Esophagus muscularis mucosa (tissue), 4 donors: ENCODE data around the gene CASP9. TPM values are rescaled to one million over a fixed set of nuclear protein-coding genes. Genes with fewer than 3 reads are reported as not detected.

Experiments
- DNase-seq: peaks from one replicate; pipeline ENCODE4 v3.0.0-alpha.2; 2017; ENCODE audit errors: extremely low spot score
- H3K27ac ChIP-seq, 4 donors: fragments of 200-600 bp; sonication (generic); replicated peaks in 1 of 4; 1 replicate in 3 of 4; 2 replicates in 1 of 4; pipeline ENCODE4 v1.5.1; 2016 to 2019; ENCODE audit warnings: mild to moderate bottlenecking in 1 of 4
- H3K27me3 ChIP-seq, 4 donors: fragments of 200-600 bp; sonication (generic); one replicate each; pipeline versions ENCODE4 v1.5.1 to v1.6.0; 2016 to 2019
- H3K36me3 ChIP-seq, 4 donors: fragments of 200-600 bp; sonication (generic); one replicate each; pipeline ENCODE4 v1.5.1; 2016 to 2019
- H3K4me1 ChIP-seq, 4 donors: fragments of 200-600 bp; sonication (generic); one replicate each; pipeline ENCODE4 v1.5.1; 2016 to 2019
- H3K4me3 ChIP-seq, 4 donors: fragments of 200-600 bp; sonication (generic); 1 replicate in 2 of 4; 2 replicates in 2 of 4; pipeline ENCODE4 v1.5.1; 2016 to 2019; ENCODE audit warnings: mild to moderate bottlenecking in 4 of 4, moderate library complexity in 1 of 4
- H3K9me3 ChIP-seq, 4 donors: fragments of 200-600 bp; sonication (generic); 1 replicate in 3 of 4; 2 replicates in 1 of 4; pipeline ENCODE4 v1.5.1; 2016 to 2019
- CTCF ChIP-seq, 3 experiments: fragments of 200-600 bp in 2 of 3; fragments of 450-650 bp in 1 of 3; sonication (generic) in 2 of 3; IDR thresholded peaks; one replicate each; pipeline ENCODE4 v1.5.1; 2017 to 2019; ENCODE audit warnings: antibody characterized with exemption in 3 of 3, mild to moderate bottlenecking in 2 of 3, moderate library complexity in 1 of 3
- EP300 ChIP-seq: sonication (generic); formaldehyde crosslinking; IDR thresholded peaks from one replicate; pipeline ENCODE4 v1.6.1; 2017; ENCODE audit warnings: antibody characterized with exemption
- POLR2A ChIP-seq: fragments of 450-650 bp; IDR thresholded peaks from one replicate; pipeline ENCODE4 v1.6.1; 2017; ENCODE audit warnings: antibody characterized with exemption, moderate library complexity, mild to moderate bottlenecking, low read depth
- POLR2AphosphoS5 ChIP-seq, 2 donors: sonication (generic); formaldehyde crosslinking; IDR thresholded peaks; one replicate each; pipeline ENCODE4 v1.6.1; 2017; ENCODE audit warnings: antibody characterized with exemption in 2 of 2
- WGBS: methylation state at CpG from one replicate; pipeline ENCODE4 v1.1.5; 2018; 5-methylcytosine and 5-hydroxymethylcytosine counted together
- intact Hi-C: fragments of 100-400 bp; cut with DNase I; formaldehyde crosslinking; loops from one replicate; pipeline ENCODE4 v1.15.1; 2023
- total RNA-seq, 4 donors: library from RNA; depleted of rRNA; stranded (reverse); fragments of >200 nt; gene quantifications; one replicate each; pipeline versions ENCODE4 v1.1.0 to v1.2.1, GENCODE V29; 2016

CASP9 gene
- total RNA-seq, 4 donors from 2014 or later = 9.1 to 12.6 (median 11.0) TPM

DNA sequence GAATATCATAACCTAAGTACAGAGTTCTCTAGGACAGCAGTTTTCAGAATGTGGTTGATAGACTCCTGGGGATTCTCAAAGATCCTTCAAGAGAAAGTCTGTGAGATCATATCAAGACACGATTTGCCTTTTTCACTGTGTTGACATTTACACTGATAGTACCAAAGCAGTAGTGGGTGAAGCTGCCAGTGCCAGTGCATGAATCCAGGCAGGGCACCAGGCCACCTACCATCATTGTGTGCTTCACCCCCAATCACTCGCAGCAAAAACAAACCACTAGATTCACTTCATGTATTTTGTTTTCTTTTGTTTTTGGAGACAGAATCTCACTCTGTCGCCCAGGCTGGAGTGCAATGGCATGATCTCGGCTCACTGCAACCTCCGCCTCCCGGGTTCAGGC lies 26.6 kb upstream of the CASP9 start:
- Histone ChIP-seq H3K27me3 (no peaks in the 10 kb centered on the region), H3K9me3 (no peaks in the 10 kb centered on the region), H3K27ac (no peak overlapping the region), H3K4me1 (no peaks in the 10 kb centered on the region), H3K36me3 (peaks cover 27 to 86% (median 45%) of the 10 kb centered on the region in 4 donors), H3K4me3 (no peak overlapping the region)
- WGBS = 83% methylated on average over 6 of the region's 6 CpGs
- TF ChIP-seq POLR2AphosphoS5 (IDR thresholded peaks at IDR 0.05) = no peak
- TF ChIP-seq EP300 = no peak
- TF ChIP-seq CTCF (IDR thresholded peaks at IDR 0.05) = no peak
- TF ChIP-seq POLR2A = no peak
- intact Hi-C loops = no loop called here
- no peak for DNase-seq

- intact Hi-C loops = no loop called here
- no peak for DNase-seq
- no peaks in the 10 kb centered on the region for H3K4me1 ChIP-seq
- no peaks in the 10 kb centered on the region for H3K9me3 ChIP-seq
- WGBS = 78% methylated on average over 2 of the region's 2 CpGs
- H3K27ac ChIP-seq = no peak overlapping the region
- peaks cover 47 to 97% (median 74%) of the 10 kb centered on the region in 4 donors for H3K36me3 ChIP-seq
- TF ChIP-seq EP300 (no peak), POLR2A (no peak), CTCF (IDR thresholded peaks at IDR 0.05) (no peak), POLR2AphosphoS5 (IDR thresholded peaks at IDR 0.05) (no peak)
- no peak overlapping the region for H3K4me3 ChIP-seq
- H3K27me3 ChIP-seq = no peaks in the 10 kb centered on the region
These were observed 22.6 kb upstream of the CASP9 start for GRCh38 chr1:15546641-15547040.

DNA sequence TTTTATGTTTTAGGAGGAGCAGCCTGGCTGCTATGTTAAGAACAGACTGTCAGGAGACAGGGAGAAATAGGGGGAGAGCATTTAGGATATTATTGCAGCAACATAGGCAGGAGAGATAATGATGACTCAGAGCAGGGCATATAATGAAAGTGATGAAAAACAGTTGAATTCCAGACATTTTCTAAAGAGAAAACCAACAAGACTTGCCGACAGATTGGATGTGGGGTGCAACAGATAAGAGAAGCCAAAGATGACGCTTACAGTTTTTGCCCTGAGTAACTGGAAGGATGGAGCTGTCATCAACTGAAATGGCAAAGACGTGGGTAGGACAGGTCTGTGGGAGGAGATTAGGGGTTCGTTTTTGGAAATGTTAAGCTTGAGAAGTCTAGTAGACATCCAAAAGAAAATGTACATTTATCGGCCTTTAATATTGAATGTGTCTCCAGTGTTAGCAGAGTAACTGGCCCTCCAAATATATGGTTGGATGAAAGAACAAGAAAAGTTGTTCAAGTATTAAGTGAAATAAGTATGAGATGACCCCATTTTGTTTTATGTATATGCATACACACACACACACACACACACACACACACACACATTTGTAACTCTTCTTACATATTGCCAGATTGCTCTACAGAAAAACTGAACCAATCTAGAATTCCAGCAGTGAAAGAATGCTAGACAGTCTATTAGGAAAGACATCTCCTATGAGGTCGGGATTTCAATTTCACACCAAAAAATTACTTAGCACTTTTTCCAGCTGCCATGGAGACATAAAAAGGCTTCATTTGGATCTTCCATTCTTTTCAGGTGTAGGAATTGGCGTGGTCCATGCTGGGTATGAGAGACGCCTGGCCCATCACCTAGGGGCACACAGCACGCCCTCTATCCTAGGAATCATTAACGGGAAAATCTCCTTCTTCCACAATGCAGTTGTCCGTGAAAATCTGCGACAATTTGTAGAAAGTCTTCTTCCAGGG lies 19.9 kb upstream of the CASP9 start:
- H3K4me1 ChIP-seq = no peaks in the 10 kb centered on the region
- 93% methylated on average over 12 of the region's 12 CpGs for WGBS
- DNase-seq = no peak
- no peak overlapping the region for H3K27ac ChIP-seq
- peaks cover 62 to 97% (median 86%) of the 10 kb centered on the region in 4 donors for H3K36me3 ChIP-seq
- no peaks in the 10 kb centered on the region for H3K27me3 ChIP-seq
- H3K4me3 ChIP-seq = no peak overlapping the region
- TF ChIP-seq POLR2AphosphoS5 (IDR thresholded peaks at IDR 0.05) = no peak
- no peak for TF ChIP-seq EP300
- no peak for TF ChIP-seq POLR2A
- TF ChIP-seq CTCF (IDR thresholded peaks at IDR 0.05) = no peak
- intact Hi-C loops = no loop called here
- H3K9me3 ChIP-seq = no peaks in the 10 kb centered on the region

GRCh38 chr1:15543251-15543588 lies 19.2 kb upstream of the CASP9 start:
- no peak overlapping the region for H3K4me3 ChIP-seq
- no peaks in the 10 kb centered on the region for H3K9me3 ChIP-seq
- DNase-seq = no peak
- TF ChIP-seq POLR2A = no peak
- TF ChIP-seq EP300 = no peak
- TF ChIP-seq CTCF (IDR thresholded peaks at IDR 0.05) = no peak
- no peak for TF ChIP-seq POLR2AphosphoS5 (IDR thresholded peaks at IDR 0.05)
- peaks cover 61 to 97% (median 88%) of the 10 kb centered on the region in 4 donors for H3K36me3 ChIP-seq
- no peaks in the 10 kb centered on the region for H3K4me1 ChIP-seq
- intact Hi-C loops = no loop called here
- H3K27ac ChIP-seq = no peak overlapping the region
- WGBS = 99% methylated on average over 5 of the region's 5 CpGs
- H3K27me3 ChIP-seq = no peaks in the 10 kb centered on the region
